ENCODE results near the gene SIPA1L3.

Gene SIPA1L3

GRCh38 chr19:38183251-38183897 lies 276.4 kb downstream of the SIPA1L3 start:
- H3K9me3 ChIP-seq = no peaks in the 10 kb centered on the region
- H3K4me3 ChIP-seq (ENCODE audit: low read depth in 1 of 2, low read length in 1 of 2) = no peak overlapping the region
- peaks cover 25% of the 10 kb centered on the region for H3K36me3 ChIP-seq
- TF ChIP-seq, protein P1, sequence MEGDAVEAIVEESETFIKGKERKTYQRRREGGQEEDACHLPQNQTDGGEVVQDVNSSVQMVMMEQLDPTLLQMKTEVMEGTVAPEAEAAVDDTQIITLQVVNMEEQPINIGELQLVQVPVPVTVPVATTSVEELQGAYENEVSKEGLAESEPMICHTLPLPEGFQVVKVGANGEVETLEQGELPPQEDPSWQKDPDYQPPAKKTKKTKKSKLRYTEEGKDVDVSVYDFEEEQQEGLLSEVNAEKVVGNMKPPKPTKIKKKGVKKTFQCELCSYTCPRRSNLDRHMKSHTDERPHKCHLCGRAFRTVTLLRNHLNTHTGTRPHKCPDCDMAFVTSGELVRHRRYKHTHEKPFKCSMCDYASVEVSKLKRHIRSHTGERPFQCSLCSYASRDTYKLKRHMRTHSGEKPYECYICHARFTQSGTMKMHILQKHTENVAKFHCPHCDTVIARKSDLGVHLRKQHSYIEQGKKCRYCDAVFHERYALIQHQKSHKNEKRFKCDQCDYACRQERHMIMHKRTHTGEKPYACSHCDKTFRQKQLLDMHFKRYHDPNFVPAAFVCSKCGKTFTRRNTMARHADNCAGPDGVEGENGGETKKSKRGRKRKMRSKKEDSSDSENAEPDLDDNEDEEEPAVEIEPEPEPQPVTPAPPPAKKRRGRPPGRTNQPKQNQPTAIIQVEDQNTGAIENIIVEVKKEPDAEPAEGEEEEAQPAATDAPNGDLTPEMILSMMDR (IDR thresholded peaks at IDR 0.05) = no peak
- no peaks in the 10 kb centered on the region for H3K4me1 ChIP-seq (ENCODE audit: control insufficient read depth in 1 of 2, insufficient read depth in 1 of 2, low read depth in 1 of 2, low read length in 1 of 2)
- no peak overlapping the region for H3K27ac ChIP-seq
- H3K27me3 ChIP-seq = no peaks in the 10 kb centered on the region

DNA sequence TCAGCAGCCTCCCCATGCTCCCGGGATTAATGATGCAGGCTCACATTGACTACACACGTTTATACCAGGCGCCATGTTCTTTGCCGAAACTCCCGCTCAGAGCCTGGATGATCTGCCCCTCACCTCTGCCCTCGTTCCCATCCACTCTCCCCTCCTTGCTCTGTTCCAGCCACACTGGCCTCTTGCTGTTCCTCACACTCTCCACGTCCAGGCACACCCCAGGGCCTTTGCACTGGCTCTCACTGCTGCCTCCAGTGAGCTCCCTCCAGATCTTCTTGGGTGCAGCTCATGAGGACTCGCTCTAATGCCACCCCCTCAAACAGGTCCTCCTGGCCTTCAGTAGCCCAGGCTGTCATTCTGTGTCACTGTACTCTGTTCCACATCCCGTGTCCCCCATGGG lies 277.8 kb downstream of the SIPA1L3 start:
- TF ChIP-seq, protein P1 (IDR thresholded peaks at IDR 0.05) = no peak
- H3K9me3 ChIP-seq = no peaks in the 10 kb centered on the region
- H3K27me3 ChIP-seq = no peaks in the 10 kb centered on the region
- H3K4me1 ChIP-seq (ENCODE audit: control insufficient read depth in 1 of 2, insufficient read depth in 1 of 2, low read depth in 1 of 2, low read length in 1 of 2) = no peaks in the 10 kb centered on the region
- H3K36me3 ChIP-seq = peaks cover 25% of the 10 kb centered on the region
- H3K4me3 ChIP-seq (ENCODE audit: low read depth in 1 of 2, low read length in 1 of 2) = no peak overlapping the region
- no peak overlapping the region for H3K27ac ChIP-seq

GRCh38 chr19:38185562-38185961 lies 278.6 kb downstream of the SIPA1L3 start:
- TF ChIP-seq, protein P1 (IDR thresholded peaks at IDR 0.05) = no peak
- Histone ChIP-seq H3K4me1 (ENCODE audit: control insufficient read depth in 1 of 2, insufficient read depth in 1 of 2, low read depth in 1 of 2, low read length in 1 of 2) (no peaks in the 10 kb centered on the region), H3K27me3 (no peaks in the 10 kb centered on the region), H3K27ac (no peak overlapping the region), H3K36me3 (peaks cover 25% of the 10 kb centered on the region), H3K9me3 (no peaks in the 10 kb centered on the region), H3K4me3 (ENCODE audit: low read depth in 1 of 2, low read length in 1 of 2) (no peak overlapping the region)

- Histone ChIP-seq H3K9me3 (no peaks in the 10 kb centered on the region), H3K27me3 (no peaks in the 10 kb centered on the region), H3K36me3 (peaks cover 23% of the 10 kb centered on the region), H3K27ac (no peak overlapping the region), H3K4me3 (ENCODE audit: low read depth in 1 of 2, low read length in 1 of 2) (no peak overlapping the region), H3K4me1 (ENCODE audit: control insufficient read depth in 1 of 2, insufficient read depth in 1 of 2, low read depth in 1 of 2, low read length in 1 of 2) (no peaks in the 10 kb centered on the region)
- TF ChIP-seq, protein P1 (IDR thresholded peaks at IDR 0.05) = no peak
These were observed 283.1 kb downstream of the SIPA1L3 start for GRCh38 chr19:38190061-38190460.

- H3K4me3 ChIP-seq (ENCODE audit: low read depth in 1 of 2, low read length in 1 of 2) = no peak overlapping the region
- no peaks in the 10 kb centered on the region for H3K27me3 ChIP-seq
- no peaks in the 10 kb centered on the region for H3K9me3 ChIP-seq
- TF ChIP-seq, protein P1 (IDR thresholded peaks at IDR 0.05) = no peak
- H3K36me3 ChIP-seq = peaks cover 25% of the 10 kb centered on the region
- H3K4me1 ChIP-seq (ENCODE audit: control insufficient read depth in 1 of 2, insufficient read depth in 1 of 2, low read depth in 1 of 2, low read length in 1 of 2) = no peaks in the 10 kb centered on the region
- H3K27ac ChIP-seq = no peak overlapping the region
These were observed 283.8 kb downstream of the SIPA1L3 start for GRCh38 chr19:38190793-38191192.
